Mucosa of descending colon (tissue), 3 donors: ENCODE measurements around the gene CXCL16. TPM values are rescaled to one million over a fixed set of nuclear protein-coding genes. Genes with fewer than 3 reads are reported as not detected.

Experiments used
- total RNA-seq, 3 donors: library from RNA; stranded (reverse); fragmentation: NEBNext Ultra II Directional in 2 of 3; extraction: Animal tissue kit (Norgen Biotek cat#: 25700) in 2 of 3; gene quantifications; one replicate each; pipeline versions ENCODE4 v1.2.1 to v1.2.4, GENCODE V29; 2021 to 2023
- donor health status: DM: no; HTN: no; CAD: no; lungs with moderate emphysema.
- donor health status: DM: no; HTN: no; CAD: no.
- donor health status: DM: no; HTN: yes; CAD: no.

CXCL16 gene
- total RNA-seq, 3 donors from 2014 or later, result 20.3 to 41.9 (median 30.2) TPM

Other genes with a start within 250 kb of the CXCL16 start
- 10 to 100 TPM in 2 of 3 donors, 1 to 10 TPM in 1; 9.2 to 24.5 (median 11.0) TPM for gene SPNS2, start 241.0 kb downstream of the CXCL16 start, total RNA-seq
- gene MYBBP1A, start 184.5 kb downstream of the CXCL16 start, total RNA-seq, result 10 to 100 TPM; 32.7 to 41.4 (median 36.7) TPM
- gene GGT6, start 179.4 kb downstream of the CXCL16 start, total RNA-seq, result 100 to 1,000 TPM in 2 of 3 donors, 10 to 100 TPM in 1; 98.0 to 219 (median 189) TPM
- 1 to 10 TPM in 2 of 3 donors, under 1 TPM in 1; 0.12 to 1.5 (median 1.1) TPM for gene SMTNL2, start 155.4 kb downstream of the CXCL16 start, total RNA-seq
- 1 to 10 TPM in 1 of 3 donors, under 1 TPM in 2; 0.10 to 1.7 (median 0.23) TPM for gene ALOX15, start 98.2 kb downstream of the CXCL16 start, total RNA-seq
- 10 to 100 TPM; 30.1 to 51.2 (median 35.6) TPM for gene PELP1, start 35.8 kb downstream of the CXCL16 start, total RNA-seq
- gene ARRB2, start 29.3 kb downstream of the CXCL16 start, total RNA-seq, result 10 to 100 TPM; 29.7 to 56.5 (median 49.9) TPM
- 10 to 100 TPM; 21.4 to 28.3 (median 22.2) TPM for gene MED11, start 8.5 kb downstream of the CXCL16 start, total RNA-seq
- 1 to 10 TPM; 1.2 to 1.4 (median 1.3) TPM for gene ZMYND15, start 95 bp downstream of the CXCL16 start, total RNA-seq
- gene TM4SF5, start 32.0 kb upstream of the CXCL16 start, total RNA-seq, result 10 to 100 TPM in 2 of 3 donors, 1 to 10 TPM in 1; 5.0 to 20.7 (median 12.5) TPM
- gene VMO1, start 46.4 kb upstream of the CXCL16 start, total RNA-seq, result 1 to 10 TPM in 2 of 3 donors, under 1 TPM in 1; 0.67 to 2.3 (median 2.1) TPM
- gene GLTPD2, start 49.0 kb upstream of the CXCL16 start, total RNA-seq, result not detected
- 100 to 1,000 TPM in 2 of 3 donors, 10 to 100 TPM in 1; 71.5 to 122 (median 109) TPM for gene PSMB6, start 56.2 kb upstream of the CXCL16 start, total RNA-seq
- gene PLD2, start 67.2 kb upstream of the CXCL16 start, total RNA-seq, result 10 to 100 TPM; 24.4 to 29.8 (median 29.2) TPM
- gene MINK1, start 93.4 kb upstream of the CXCL16 start, total RNA-seq, result 100 to 1,000 TPM; 140 to 227 (median 170) TPM
- 1 to 10 TPM in 1 of 3 donors, under 1 TPM in 2; 0.52 to 2.6 (median 0.80) TPM for gene C17orf107, start 159.6 kb upstream of the CXCL16 start, total RNA-seq
- 1 to 10 TPM in 1 of 3 donors, under 1 TPM in 1, not detected in 1; 0.24 to 1.3 TPM for gene CHRNE, start 163.2 kb upstream of the CXCL16 start, total RNA-seq
- not detected for gene GP1BA, start 192.3 kb upstream of the CXCL16 start, total RNA-seq
- 10 to 100 TPM; 68.4 to 87.2 (median 72.8) TPM for gene SLC25A11, start 200.1 kb upstream of the CXCL16 start, total RNA-seq
- 100 to 1,000 TPM in 2 of 3 donors, 10 to 100 TPM in 1; 90.8 to 118 (median 114) TPM for gene RNF167, start 200.3 kb upstream of the CXCL16 start, total RNA-seq
- 100 to 1,000 TPM; 605 to 825 (median 723) TPM for gene PFN1, start 208.6 kb upstream of the CXCL16 start, total RNA-seq
- 10 to 100 TPM in 2 of 3 donors, 1 to 10 TPM in 1; 8.6 to 12.4 (median 10.1) TPM for gene ENO3, start 211.2 kb upstream of the CXCL16 start, total RNA-seq
- 10 to 100 TPM; 41.3 to 54.0 (median 51.7) TPM for gene SPAG7, start 227.9 kb upstream of the CXCL16 start, total RNA-seq
- gene CAMTA2, start 247.7 kb upstream of the CXCL16 start, total RNA-seq, result 10 to 100 TPM; 56.6 to 71.7 (median 57.1) TPM